IMR-90 (cell line): Measurements from ENCODE around the gene TXK. TPM values are rescaled to one million over a fixed set of nuclear protein-coding genes. Genes with fewer than 3 reads are reported as not detected.

Source experiments
- ATAC-seq: fragments of 200-7000 bp; cut with Tn5 transposase; 2 replicates; pipeline ENCODE4 v1.9.1; 2020; ENCODE audit warnings: low read depth, mild to moderate bottlenecking, moderate library complexity
- BruUV-seq: library from RNA; stranded (reverse); fragments of 400-500 nt; replicated peaks from 2 replicates; lab custom pipeline; 2021; lab: Mats Ljungman, UMichigan
- CTCF ChIA-PET: fragments of 300-600 bp; formaldehyde crosslinking; extraction: SDS; loops from one replicate; lab custom pipeline; 2021; ENCODE audit warnings: antibody characterized with exemption; lab: Yijun Ruan, JAX
- POLR2A ChIA-PET: fragments of 300-600 bp; sonication (Branson Sonifier 250); formaldehyde crosslinking; loops from one replicate; lab custom pipeline; 2022; ENCODE audit warnings: antibody characterized with exemption; ENCODE audit not compliant: unreplicated experiment; lab: Charles Lee
- DNase-seq: peaks from one replicate; pipeline ENCODE4 v3.0.0; 2013
- H2AFZ ChIP-seq: replicated peaks from 2 replicates; pipeline ENCODE3; 2013; ENCODE audit warnings: low read length, mild to moderate bottlenecking; ENCODE audit not compliant: poor library complexity
- H2AK5ac ChIP-seq: 2 replicates; pipeline ENCODE4 v1.6.1; 2013; ENCODE audit warnings: low read depth, low read length, inconsistent platforms
- H2AK9ac ChIP-seq: replicated peaks from 2 replicates; pipeline ENCODE3; 2013; ENCODE audit warnings: mild to moderate bottlenecking, low read depth, low read length, moderate library complexity; ENCODE audit not compliant: poor library complexity
- H2BK120ac ChIP-seq: 2 replicates; pipeline ENCODE4 v1.6.1; 2013; ENCODE audit warnings: low read depth, low read length, inconsistent platforms
- H2BK15ac ChIP-seq: 3 replicates; pipeline ENCODE4 v1.6.1; 2013; ENCODE audit warnings: low read depth, low read length, inconsistent platforms
- H2BK20ac ChIP-seq: 2 replicates; pipeline ENCODE4 v1.6.1; 2013; ENCODE audit warnings: low read depth, mild to moderate bottlenecking, inconsistent platforms, low read length, moderate library complexity
- H2BK5ac ChIP-seq: 2 replicates; pipeline ENCODE4 v1.6.1; 2013; ENCODE audit warnings: mild to moderate bottlenecking, low read depth, low read length, inconsistent platforms; ENCODE audit not compliant: poor library complexity, severe bottlenecking
- H3K14ac ChIP-seq: replicated peaks from 2 replicates; pipeline ENCODE4 v1.6.1; 2013; ENCODE audit warnings: low read depth, low read length, inconsistent platforms
- H3K18ac ChIP-seq: 2 replicates; pipeline ENCODE4 v1.6.1; 2013; ENCODE audit warnings: low read depth, low read length, control low read depth
- H3K23ac ChIP-seq: 2 replicates; pipeline ENCODE4 v1.6.1; 2013; ENCODE audit warnings: low read depth, low read length, inconsistent platforms
- H3K27ac ChIP-seq: 2 replicates; pipeline ENCODE4 v1.5.1; 2013; ENCODE audit warnings: mild to moderate bottlenecking, control low read depth, low read length; ENCODE audit not compliant: insufficient read depth
- H3K27me3 ChIP-seq: 2 replicates; pipeline ENCODE4 v1.6.1; 2013; ENCODE audit warnings: low read length; ENCODE audit not compliant: control insufficient read depth, insufficient read depth
- H3K36me3 ChIP-seq: 2 replicates; pipeline ENCODE4 v1.6.1; 2013; ENCODE audit warnings: low read length, mixed read lengths; ENCODE audit not compliant: control insufficient read depth, insufficient read depth
- H3K4ac ChIP-seq: 2 replicates; pipeline ENCODE4 v1.6.1; 2013; ENCODE audit warnings: low read depth, low read length, inconsistent platforms
- H3K4me1 ChIP-seq: 2 replicates; pipeline ENCODE4 v1.6.1; 2013; ENCODE audit warnings: low read length, mixed read lengths; ENCODE audit not compliant: control insufficient read depth, insufficient read depth
- H3K4me2 ChIP-seq: 2 replicates; pipeline ENCODE4 v1.6.1; 2013; ENCODE audit warnings: low read depth, mild to moderate bottlenecking, control low read depth, low read length, moderate library complexity
- H3K4me3 ChIP-seq: 2 replicates; pipeline ENCODE4 v1.5.1; 2013; ENCODE audit warnings: low read depth, mild to moderate bottlenecking, control low read depth, low read length, moderate library complexity; ENCODE audit not compliant: insufficient read depth
- H3K56ac ChIP-seq: 2 replicates; pipeline ENCODE4 v1.6.1; 2013; ENCODE audit warnings: low read length, inconsistent platforms; ENCODE audit not compliant: insufficient read depth; ENCODE audit errors: extremely low read depth
- H3K79me1 ChIP-seq, 2 experiments: 2 replicates each; pipeline ENCODE4 v1.6.1; 2013; ENCODE audit warnings: low read length in 2 of 2, inconsistent platforms in 1 of 2, low read depth in 1 of 2
- H3K9ac ChIP-seq: 2 replicates; pipeline ENCODE4 v1.6.1; 2013; ENCODE audit warnings: low read depth, low read length, control low read depth
- H3K9me1 ChIP-seq: 2 replicates; pipeline ENCODE4 v1.6.1; 2013; ENCODE audit warnings: low read length, inconsistent platforms; ENCODE audit not compliant: insufficient read depth
- H3K9me3 ChIP-seq: 2 replicates; pipeline ENCODE4 v1.6.1; 2013; ENCODE audit warnings: low read length; ENCODE audit not compliant: control insufficient read depth, insufficient read depth
- H4K20me1 ChIP-seq: 2 replicates; pipeline ENCODE4 v1.6.1; 2013; ENCODE audit warnings: low read length, inconsistent platforms; ENCODE audit not compliant: insufficient read depth
- H4K5ac ChIP-seq: 2 replicates; pipeline ENCODE4 v1.6.1; 2013; ENCODE audit warnings: mild to moderate bottlenecking, low read depth, low read length, control low read depth
- H4K8ac ChIP-seq, 2 experiments: 2 replicates each; pipeline ENCODE4 v1.6.1; 2013; ENCODE audit warnings: low read depth in 2 of 2, low read length in 2 of 2, control low read depth in 1 of 2, inconsistent platforms in 1 of 2
- H4K91ac ChIP-seq: 2 replicates; pipeline ENCODE4 v1.6.1; 2013; ENCODE audit warnings: low read depth, low read length, inconsistent platforms; ENCODE audit not compliant: insufficient read depth
- CHD1 ChIP-seq: IDR thresholded peaks from 2 replicates; pipeline ENCODE4 v1.6.1; 2012; ENCODE audit warnings: low read depth, low read length, improper control_type of control experiment
- FOS ChIP-seq: fragments of 150-350 bp; IDR thresholded peaks from 2 replicates; pipeline ENCODE4 v1.6.1; 2016; ENCODE audit warnings: low read depth, low read length
- MAFK ChIP-seq: IDR thresholded peaks from 2 replicates; pipeline ENCODE4 v1.6.1; 2012; ENCODE audit warnings: low read depth, low read length, improper control_type of control experiment
- MXI1 ChIP-seq: IDR thresholded peaks from 2 replicates; pipeline ENCODE4 v1.6.1; 2012; ENCODE audit warnings: low read depth, mild to moderate bottlenecking, low read length, moderate library complexity, borderline replicate concordance
- RAD21 ChIP-seq: IDR thresholded peaks from 2 replicates; pipeline ENCODE4 v1.6.1; 2012; ENCODE audit warnings: low read length, improper control_type of control experiment
- RCOR1 ChIP-seq: IDR thresholded peaks from 2 replicates; pipeline ENCODE4 v1.6.1; 2012; ENCODE audit warnings: mild to moderate bottlenecking, low read length, improper control_type of control experiment; ENCODE audit not compliant: insufficient replicate concordance
- RFX5 ChIP-seq: IDR thresholded peaks from 2 replicates; pipeline ENCODE4 v1.8.0; 2012; ENCODE audit warnings: low read depth, mild to moderate bottlenecking, low read length, moderate library complexity
- SMC3 ChIP-seq: fragments of 150-350 bp; IDR thresholded peaks from 2 replicates; pipeline ENCODE4 v1.6.1; 2016; ENCODE audit warnings: low read depth, mild to moderate bottlenecking, antibody characterized with exemption, low read length, moderate library complexity
- WGBS, 2 experiments: methylation state at CpG; one replicate each; pipeline versions ENCODE4 v1.1.5 to v1.1.7; 2013; ENCODE audit warnings: missing lambda C conversion rate in 2 of 2; ENCODE audit not compliant: insufficient read length in 1 of 2; ENCODE audit errors: extremely low coverage in 2 of 2; 5-methylcytosine and 5-hydroxymethylcytosine counted together
- dilution Hi-C: fragments of 300-500 bp; cut with HindIII; formaldehyde crosslinking; loops from one replicate; pipeline ENCODE4 v1.14.3; 2018; ENCODE audit warnings: low sequenced_read_pairs; ENCODE audit not compliant: unreplicated experiment
- in situ Hi-C: fragments of 300-500 bp; cut with MboI; formaldehyde crosslinking; loops from 3 replicates; pipeline ENCODE4 v1.14.3; 2019; ENCODE audit warnings: low sequenced_read_pairs, inconsistent platforms, mixed read lengths
- intact Hi-C: fragments of 100-400 bp; cut with micrococcal nuclease; formaldehyde crosslinking; loops from 2 replicates; pipeline ENCODE4 v1.10.0; 2022
- polyA plus RNA-seq, 3 experiments: library from polyadenylated mRNA; depleted of rRNA; stranded (reverse); fragments of >200 nt; gene quantifications; 2 replicates each; pipeline ENCODE4 v1.2.3, GENCODE V29; 2012; ENCODE audit warnings: low replicate concordance in 1 of 3
- total RNA-seq: library from RNA; depleted of rRNA; stranded (reverse); fragments of >200 nt; gene quantifications from 2 replicates; pipeline ENCODE4 v1.2.3, GENCODE V29; 2012
- TF ChIP-seq, protein P1 (sequence below): fragments of 150-350 bp; IDR thresholded peaks from 2 replicates; pipeline ENCODE4 v1.6.1; 2017; ENCODE audit warnings: mild to moderate bottlenecking, antibody characterized with exemption, low read length, low read depth
- TF ChIP-seq, protein P2 (sequence below): fragments of 150-350 bp; IDR thresholded peaks from 2 replicates; pipeline ENCODE4 v1.6.1; 2016; ENCODE audit warnings: low read depth, mild to moderate bottlenecking, low read length, moderate library complexity, borderline replicate concordance

TXK gene
- total and polyA plus RNA-seq, 2 of the 4 experiments (the other 2 are of a cell fraction): not detected

DNA sequence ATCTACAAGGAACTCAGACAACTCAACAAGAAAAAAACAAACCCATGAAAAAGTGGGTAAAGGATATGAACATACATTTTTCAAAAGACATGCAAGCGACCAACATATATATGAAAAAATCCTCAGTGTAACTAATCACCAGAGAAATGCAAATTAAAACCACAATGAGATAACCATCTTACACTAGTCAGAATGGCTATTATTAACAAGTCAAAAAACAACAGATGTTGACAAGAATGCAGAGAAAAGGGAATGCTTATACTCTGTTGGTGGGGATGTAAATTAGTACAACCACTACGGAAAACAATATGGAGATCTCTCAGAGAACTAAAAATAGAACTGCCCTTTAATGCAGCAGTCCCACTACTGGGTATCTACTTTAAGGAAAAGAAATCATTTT is 105.4 kb downstream of the TXK start:
- Histone ChIP-seq H2BK5ac (no peak overlapping the region), H2BK120ac (no peak overlapping the region), H3K18ac (no peak overlapping the region), H2AK9ac (no peak overlapping the region), H4K20me1 (no peaks in the 10 kb centered on the region), H4K91ac (no peak overlapping the region), H3K4ac (no peak overlapping the region), H3K79me1 (no peaks in the 10 kb centered on the region), H3K4me3 (no peak overlapping the region), H2AK5ac (no peak overlapping the region), H3K9me1 (no peaks in the 10 kb centered on the region), H2AFZ (no peak overlapping the region), H2BK15ac (no peak overlapping the region), H3K27ac (no peak overlapping the region), H4K8ac (no peak overlapping the region), H3K9me3 (no peaks in the 10 kb centered on the region), H3K56ac (no peak overlapping the region), H3K23ac (no peak overlapping the region), H3K4me1 (no peaks in the 10 kb centered on the region), H3K14ac (no peak overlapping the region), H4K5ac (no peak overlapping the region), H3K27me3 (no peaks in the 10 kb centered on the region), H3K36me3 (no peaks in the 10 kb centered on the region), H3K4me2 (no peak overlapping the region), H2BK20ac (no peak overlapping the region), H3K9ac (no peak overlapping the region)
- BruUV-seq: no TSS peak
- WGBS, 2 experiments: no CpG with 5 or more reads among the region's 2 CpGs
- no peak for DNase-seq
- ATAC-seq: no peak
- dilution Hi-C loops: no loop called here
- ChIA-PET CTCF (no interaction called here), POLR2A (no interaction called here)
- intact Hi-C loops: no loop called here
- TF ChIP-seq RFX5 (no peak), RAD21 (no peak), MAFK (no peak), MXI1 (no peak), FOS (no peak), SMC3 (no peak), CHD1 (no peak), RCOR1 (no peak)
- TF ChIP-seq, protein P1, sequence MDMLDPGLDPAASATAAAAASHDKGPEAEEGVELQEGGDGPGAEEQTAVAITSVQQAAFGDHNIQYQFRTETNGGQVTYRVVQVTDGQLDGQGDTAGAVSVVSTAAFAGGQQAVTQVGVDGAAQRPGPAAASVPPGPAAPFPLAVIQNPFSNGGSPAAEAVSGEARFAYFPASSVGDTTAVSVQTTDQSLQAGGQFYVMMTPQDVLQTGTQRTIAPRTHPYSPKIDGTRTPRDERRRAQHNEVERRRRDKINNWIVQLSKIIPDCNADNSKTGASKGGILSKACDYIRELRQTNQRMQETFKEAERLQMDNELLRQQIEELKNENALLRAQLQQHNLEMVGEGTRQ: no peak
- TF ChIP-seq, protein P2, sequence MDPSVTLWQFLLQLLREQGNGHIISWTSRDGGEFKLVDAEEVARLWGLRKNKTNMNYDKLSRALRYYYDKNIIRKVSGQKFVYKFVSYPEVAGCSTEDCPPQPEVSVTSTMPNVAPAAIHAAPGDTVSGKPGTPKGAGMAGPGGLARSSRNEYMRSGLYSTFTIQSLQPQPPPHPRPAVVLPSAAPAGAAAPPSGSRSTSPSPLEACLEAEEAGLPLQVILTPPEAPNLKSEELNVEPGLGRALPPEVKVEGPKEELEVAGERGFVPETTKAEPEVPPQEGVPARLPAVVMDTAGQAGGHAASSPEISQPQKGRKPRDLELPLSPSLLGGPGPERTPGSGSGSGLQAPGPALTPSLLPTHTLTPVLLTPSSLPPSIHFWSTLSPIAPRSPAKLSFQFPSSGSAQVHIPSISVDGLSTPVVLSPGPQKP: no peak
- in situ Hi-C loops: no loop called here
